Mucosa of stomach (tissue), 1 donor: ENCODE results near the gene MCC.

Experiments used
- H3K27me3 ChIP-seq: one replicate; pipeline ENCODE4 v1.7.0; 2013; ENCODE audit warnings: mild to moderate bottlenecking, low read length; ENCODE audit not compliant: control insufficient read depth, insufficient read depth
- H3K36me3 ChIP-seq: one replicate; pipeline ENCODE4 v1.7.0; 2013; ENCODE audit warnings: low read length; ENCODE audit not compliant: control insufficient read depth, insufficient read depth
- H3K4me1 ChIP-seq: one replicate; pipeline ENCODE4 v1.7.0; 2013; ENCODE audit warnings: mild to moderate bottlenecking, low read length; ENCODE audit not compliant: control insufficient read depth, insufficient read depth
- H3K4me3 ChIP-seq: one replicate; pipeline ENCODE4 v1.7.0; 2013; ENCODE audit warnings: low read length
- H3K9ac ChIP-seq: one replicate; pipeline ENCODE4 v1.7.0; 2013; ENCODE audit warnings: mild to moderate bottlenecking, low read length, moderate library complexity
- H3K9me3 ChIP-seq: one replicate; pipeline ENCODE4 v1.7.0; 2013; ENCODE audit warnings: mild to moderate bottlenecking, low read length, moderate library complexity; ENCODE audit not compliant: control insufficient read depth
- donor health status: Pancreatic carcinoma.

Gene MCC

DNA sequence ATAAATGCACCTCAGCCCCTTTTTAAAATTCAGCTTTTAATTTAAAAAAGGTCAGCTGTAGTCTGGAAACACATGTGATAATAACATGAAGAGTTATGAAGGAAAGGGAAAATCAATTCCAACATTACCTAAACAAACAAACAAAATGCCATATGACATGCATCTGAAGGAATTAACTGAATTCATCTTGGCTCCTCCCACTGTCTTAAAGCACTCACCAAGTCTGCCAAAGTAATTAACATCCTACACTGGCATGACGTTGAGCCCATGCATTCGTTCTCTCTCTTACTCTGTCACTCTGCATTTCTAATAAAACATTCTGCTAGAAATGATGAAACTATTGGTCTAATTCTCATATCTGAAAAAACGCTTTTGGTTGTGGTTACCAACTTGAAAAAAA lies 91.2 kb downstream of the MCC start:
- Histone ChIP-seq H3K27me3 (no peaks in the 10 kb centered on the region), H3K9me3 (no peaks in the 10 kb centered on the region), H3K36me3 (no peaks in the 10 kb centered on the region), H3K4me3 (no peak overlapping the region), H3K9ac (no peak overlapping the region), H3K4me1 (no peaks in the 10 kb centered on the region)

GRCh38 chr5:113394658-113395057 lies 93.6 kb downstream of the MCC start:
- H3K36me3 ChIP-seq: no peaks in the 10 kb centered on the region
- no peaks in the 10 kb centered on the region for H3K27me3 ChIP-seq
- no peak overlapping the region for H3K4me3 ChIP-seq
- no peak overlapping the region for H3K9ac ChIP-seq
- no peaks in the 10 kb centered on the region for H3K4me1 ChIP-seq
- H3K9me3 ChIP-seq: no peaks in the 10 kb centered on the region

DNA sequence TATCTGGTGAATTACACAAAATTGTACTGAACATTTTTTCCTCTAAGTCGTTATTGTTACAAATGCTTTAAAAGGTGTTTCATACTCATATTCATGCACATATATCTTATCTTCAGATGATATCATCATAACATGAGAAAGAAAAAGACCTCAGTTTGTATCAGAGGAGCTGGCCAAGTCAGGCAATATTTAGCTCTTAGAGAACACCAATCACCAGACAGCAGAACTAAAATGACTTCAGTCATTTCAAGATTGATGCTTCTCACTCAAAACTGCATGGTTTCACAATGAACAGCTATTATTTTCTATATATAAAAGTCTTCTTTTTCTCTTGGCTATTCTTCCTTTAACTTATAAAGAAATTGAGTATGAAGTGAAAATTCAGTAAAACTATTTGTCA lies 98.0 kb downstream of the MCC start:
- Histone ChIP-seq H3K4me1 (no peaks in the 10 kb centered on the region), H3K9ac (no peak overlapping the region), H3K36me3 (no peaks in the 10 kb centered on the region), H3K27me3 (no peaks in the 10 kb centered on the region), H3K9me3 (no peaks in the 10 kb centered on the region), H3K4me3 (no peak overlapping the region)

DNA sequence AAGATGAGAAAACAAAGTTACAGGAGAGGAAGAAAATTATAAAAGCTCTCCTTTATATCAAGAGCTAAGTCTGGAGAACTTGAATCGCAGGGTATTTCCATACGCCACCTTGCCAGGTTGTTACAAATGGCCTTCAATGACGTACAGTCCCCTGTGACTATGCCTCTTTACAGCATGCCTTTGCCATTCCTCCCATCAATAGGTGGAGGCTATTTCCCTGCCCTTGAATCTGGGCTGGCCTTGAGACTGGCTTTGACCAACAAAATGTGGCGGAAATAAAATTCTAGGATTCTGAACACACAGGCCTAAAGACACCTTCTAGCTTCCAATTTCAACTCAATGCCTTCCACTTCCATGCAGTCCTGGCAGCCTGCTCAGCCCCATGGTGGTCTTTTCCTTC lies 99.1 kb downstream of the MCC start:
- H3K36me3 ChIP-seq: no peaks in the 10 kb centered on the region
- H3K9me3 ChIP-seq: no peaks in the 10 kb centered on the region
- H3K4me1 ChIP-seq: no peaks in the 10 kb centered on the region
- H3K27me3 ChIP-seq: no peaks in the 10 kb centered on the region
- no peak overlapping the region for H3K9ac ChIP-seq
- H3K4me3 ChIP-seq: no peak overlapping the region

- Histone ChIP-seq H3K9ac (no peak overlapping the region), H3K4me3 (no peak overlapping the region), H3K27me3 (no peaks in the 10 kb centered on the region), H3K36me3 (no peaks in the 10 kb centered on the region), H3K9me3 (no peaks in the 10 kb centered on the region), H3K4me1 (no peaks in the 10 kb centered on the region)
Measured at GRCh38 chr5:113387844-113388243, 100.4 kb downstream of the MCC start.

- Histone ChIP-seq H3K36me3 (no peaks in the 10 kb centered on the region), H3K9ac (no peak overlapping the region), H3K27me3 (no peaks in the 10 kb centered on the region), H3K4me3 (no peak overlapping the region), H3K9me3 (no peaks in the 10 kb centered on the region), H3K4me1 (peaks cover 9% of the 10 kb centered on the region)
Measured at GRCh38 chr5:113384782-113385285, 103.4 kb downstream of the MCC start.

GRCh38 chr5:113382731-113383130 lies 105.5 kb downstream of the MCC start:
- H3K4me3 ChIP-seq: no peak overlapping the region
- H3K9me3 ChIP-seq: no peaks in the 10 kb centered on the region
- H3K27me3 ChIP-seq: no peaks in the 10 kb centered on the region
- peaks cover 9% of the 10 kb centered on the region for H3K4me1 ChIP-seq
- H3K9ac ChIP-seq: no peak overlapping the region
- H3K36me3 ChIP-seq: no peaks in the 10 kb centered on the region

GRCh38 chr5:113381791-113382190 lies 106.5 kb downstream of the MCC start:
- Histone ChIP-seq H3K27me3 (no peaks in the 10 kb centered on the region), H3K9ac (no peak overlapping the region), H3K4me3 (no peak overlapping the region), H3K36me3 (no peaks in the 10 kb centered on the region), H3K9me3 (no peaks in the 10 kb centered on the region), H3K4me1 (peaks cover 9% of the 10 kb centered on the region)

DNA sequence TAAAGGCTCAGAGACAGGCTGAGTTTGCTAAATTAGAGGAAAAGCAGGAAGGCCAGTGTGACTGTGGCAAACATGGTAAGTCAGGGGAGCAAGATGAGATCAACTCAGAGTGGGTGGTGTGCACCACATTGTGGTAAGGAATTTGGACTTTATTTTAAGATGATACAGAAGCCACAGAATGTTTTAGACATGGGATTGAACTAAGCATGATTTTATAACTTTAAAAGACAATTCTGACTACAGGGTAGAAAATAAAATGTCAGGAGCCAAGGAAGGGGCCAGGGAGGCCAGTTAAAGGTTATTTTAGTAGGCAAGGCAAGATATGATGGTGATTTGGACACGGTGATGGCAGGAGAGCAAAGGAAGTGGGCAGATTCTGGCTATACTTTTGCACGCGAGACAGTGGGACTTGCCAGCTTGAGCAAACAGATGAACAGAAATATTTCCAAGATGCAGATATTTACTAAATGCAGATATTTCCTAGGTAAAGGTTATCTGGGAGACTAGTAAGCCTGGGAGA lies 107.4 kb downstream of the MCC start:
- no peaks in the 10 kb centered on the region for H3K36me3 ChIP-seq
- H3K9ac ChIP-seq: no peak overlapping the region
- no peaks in the 10 kb centered on the region for H3K9me3 ChIP-seq
- no peak overlapping the region for H3K4me3 ChIP-seq
- H3K4me1 ChIP-seq: peaks cover 9% of the 10 kb centered on the region
- H3K27me3 ChIP-seq: no peaks in the 10 kb centered on the region

GRCh38 chr5:113379936-113380806 lies 108.1 kb downstream of the MCC start:
- Histone ChIP-seq H3K4me1 (peaks cover 9% of the 10 kb centered on the region), H3K9me3 (no peaks in the 10 kb centered on the region), H3K4me3 (no peak overlapping the region), H3K36me3 (no peaks in the 10 kb centered on the region), H3K27me3 (no peaks in the 10 kb centered on the region), H3K9ac (no peak overlapping the region)

GRCh38 chr5:113378959-113379541 lies 109.2 kb downstream of the MCC start:
- Histone ChIP-seq H3K9me3 (no peaks in the 10 kb centered on the region), H3K4me3 (no peak overlapping the region), H3K27me3 (no peaks in the 10 kb centered on the region), H3K4me1 (peaks cover 9% of the 10 kb centered on the region), H3K36me3 (no peaks in the 10 kb centered on the region), H3K9ac (no peak overlapping the region)

- no peaks in the 10 kb centered on the region for H3K36me3 ChIP-seq
Measured at GRCh38 chr5:113378514-113378913, 109.7 kb downstream of the MCC start.

More at GRCh38 chr5:113378514-113378913, 109.7 kb downstream of the MCC start:
- Histone ChIP-seq H3K4me1 (peaks cover 9% of the 10 kb centered on the region), H3K4me3 (no peak overlapping the region), H3K9me3 (no peaks in the 10 kb centered on the region), H3K27me3 (no peaks in the 10 kb centered on the region), H3K9ac (no peak overlapping the region)
